Esophagus muscularis mucosa (tissue), 4 donors: Measurements from ENCODE around the gene RNU6-9. TPM values are rescaled to one million over a fixed set of nuclear protein-coding genes. Genes with fewer than 3 reads are reported as not detected.

Source experiments
- DNase-seq: peaks from one replicate; pipeline ENCODE4 v3.0.0-alpha.2; 2017; ENCODE audit errors: extremely low spot score
- H3K27ac ChIP-seq, 4 donors: fragments of 200-600 bp; sonication (generic); replicated peaks in 1 of 4; 1 replicate in 3 of 4; 2 replicates in 1 of 4; pipeline ENCODE4 v1.5.1; 2016 to 2019; ENCODE audit warnings: mild to moderate bottlenecking in 1 of 4
- H3K27me3 ChIP-seq, 4 donors: fragments of 200-600 bp; sonication (generic); one replicate each; pipeline versions ENCODE4 v1.5.1 to v1.6.0; 2016 to 2019
- H3K36me3 ChIP-seq, 4 donors: fragments of 200-600 bp; sonication (generic); one replicate each; pipeline ENCODE4 v1.5.1; 2016 to 2019
- H3K4me1 ChIP-seq, 4 donors: fragments of 200-600 bp; sonication (generic); one replicate each; pipeline ENCODE4 v1.5.1; 2016 to 2019
- H3K4me3 ChIP-seq, 4 donors: fragments of 200-600 bp; sonication (generic); 1 replicate in 2 of 4; 2 replicates in 2 of 4; pipeline ENCODE4 v1.5.1; 2016 to 2019; ENCODE audit warnings: mild to moderate bottlenecking in 4 of 4, moderate library complexity in 1 of 4
- H3K9me3 ChIP-seq, 4 donors: fragments of 200-600 bp; sonication (generic); 1 replicate in 3 of 4; 2 replicates in 1 of 4; pipeline ENCODE4 v1.5.1; 2016 to 2019
- CTCF ChIP-seq, 3 experiments: fragments of 200-600 bp in 2 of 3; fragments of 450-650 bp in 1 of 3; sonication (generic) in 2 of 3; IDR thresholded peaks; one replicate each; pipeline ENCODE4 v1.5.1; 2017 to 2019; ENCODE audit warnings: antibody characterized with exemption in 3 of 3, mild to moderate bottlenecking in 2 of 3, moderate library complexity in 1 of 3
- EP300 ChIP-seq: sonication (generic); formaldehyde crosslinking; IDR thresholded peaks from one replicate; pipeline ENCODE4 v1.6.1; 2017; ENCODE audit warnings: antibody characterized with exemption
- POLR2A ChIP-seq: fragments of 450-650 bp; IDR thresholded peaks from one replicate; pipeline ENCODE4 v1.6.1; 2017; ENCODE audit warnings: antibody characterized with exemption, moderate library complexity, mild to moderate bottlenecking, low read depth
- POLR2AphosphoS5 ChIP-seq, 2 donors: sonication (generic); formaldehyde crosslinking; IDR thresholded peaks; one replicate each; pipeline ENCODE4 v1.6.1; 2017; ENCODE audit warnings: antibody characterized with exemption in 2 of 2
- WGBS: methylation state at CpG from one replicate; pipeline ENCODE4 v1.1.5; 2018; 5-methylcytosine and 5-hydroxymethylcytosine counted together
- intact Hi-C: fragments of 100-400 bp; cut with DNase I; formaldehyde crosslinking; loops from one replicate; pipeline ENCODE4 v1.15.1; 2023
- total RNA-seq, 4 donors: library from RNA; depleted of rRNA; stranded (reverse); fragments of >200 nt; gene quantifications; one replicate each; pipeline versions ENCODE4 v1.1.0 to v1.2.1, GENCODE V29; 2016

The RNU6-9 gene
- total RNA-seq, 4 donors from 2014 or later = not detected

DNA sequence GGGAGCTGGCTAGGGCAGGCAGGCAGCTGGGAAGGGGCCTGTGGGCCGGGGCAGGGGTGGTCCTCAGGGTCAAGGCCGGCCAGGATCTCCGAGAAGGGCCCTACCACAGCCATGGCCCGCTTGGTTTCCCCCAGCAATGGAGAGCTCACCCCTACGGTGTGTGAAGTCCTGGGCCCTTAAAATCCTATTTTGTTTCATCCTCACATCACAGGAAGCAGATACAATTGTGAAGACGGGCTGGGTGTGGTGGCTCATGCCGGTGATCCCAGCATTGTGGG lies 8.7 kb downstream of the RNU6-9 start:
- no peak for TF ChIP-seq POLR2AphosphoS5 (IDR thresholded peaks at IDR 0.05)
- no peak for TF ChIP-seq CTCF (IDR thresholded peaks at IDR 0.05)
- no peak for TF ChIP-seq EP300
- no peak for TF ChIP-seq POLR2A
- peaks cover 16 to 41% (median 27%) of the 10 kb centered on the region in 4 donors for H3K36me3 ChIP-seq
- peaks cover 0 to 13% (median 7%) of the 10 kb centered on the region in 4 donors for H3K4me1 ChIP-seq
- 98% methylated on average over 7 of the region's 7 CpGs for WGBS
- no peaks in the 10 kb centered on the region for H3K9me3 ChIP-seq
- intact Hi-C loops = no loop called here
- no peak overlapping the region for H3K27ac ChIP-seq
- no peaks in the 10 kb centered on the region for H3K27me3 ChIP-seq
- no peak overlapping the region for H3K4me3 ChIP-seq
- DNase-seq = no peak

GRCh38 chr19:902446-903226 lies 9.4 kb downstream of the RNU6-9 start:
- no peaks in the 10 kb centered on the region for H3K27me3 ChIP-seq
- H3K27ac ChIP-seq = no peak overlapping the region
- H3K36me3 ChIP-seq = peaks cover 12 to 35% (median 22%) of the 10 kb centered on the region in 4 donors
- TF ChIP-seq POLR2AphosphoS5 (IDR thresholded peaks at IDR 0.05) = no peak
- no peak for TF ChIP-seq POLR2A
- no peak for TF ChIP-seq EP300
- no peak for TF ChIP-seq CTCF (IDR thresholded peaks at IDR 0.05)
- no peak overlapping the region for H3K4me3 ChIP-seq
- no peak for DNase-seq
- no peaks in the 10 kb centered on the region for H3K9me3 ChIP-seq
- intact Hi-C loops = no loop called here
- peaks cover 0 to 13% (median 7%) of the 10 kb centered on the region in 4 donors for H3K4me1 ChIP-seq
- 91% methylated on average over 14 of the region's 14 CpGs for WGBS

GRCh38 chr19:903266-903797 lies 10.0 kb downstream of the RNU6-9 start:
- TF ChIP-seq CTCF (IDR thresholded peaks at IDR 0.05) = no peak
- TF ChIP-seq EP300 = no peak
- peaks cover 12 to 32% (median 20%) of the 10 kb centered on the region in 4 donors for H3K36me3 ChIP-seq
- H3K27me3 ChIP-seq = no peaks in the 10 kb centered on the region
- DNase-seq = no peak
- intact Hi-C loops = no loop called here
- 72% methylated on average over 24 of the region's 32 CpGs for WGBS
- H3K27ac ChIP-seq = no peak overlapping the region
- H3K4me3 ChIP-seq = no peak overlapping the region
- no peaks in the 10 kb centered on the region for H3K9me3 ChIP-seq
- peaks cover 0 to 13% (median 7%) of the 10 kb centered on the region in 4 donors for H3K4me1 ChIP-seq

GRCh38 chr19:904545-904944 lies 11.3 kb downstream of the RNU6-9 start:
- Histone ChIP-seq H3K27ac (no peak overlapping the region), H3K27me3 (no peaks in the 10 kb centered on the region), H3K4me3 (no peak overlapping the region), H3K4me1 (peaks cover 0 to 24% (median 18%) of the 10 kb centered on the region in 4 donors), H3K9me3 (no peaks in the 10 kb centered on the region), H3K36me3 (peaks cover 4 to 21% (median 10%) of the 10 kb centered on the region in 4 donors)
- TF ChIP-seq EP300 (no peak), POLR2AphosphoS5 (IDR thresholded peaks at IDR 0.05) (no peak), POLR2A (no peak), CTCF (IDR thresholded peaks at IDR 0.05) (no peak)
- WGBS = 94% methylated on average over 8 of the region's 8 CpGs
- intact Hi-C loops = no loop called here
- no peak for DNase-seq
